ENCODE measurements around the gene SEC11A.
"Not testable (repeated sequence)": the region's sequence is repeated elsewhere in the genome, so short reads cannot be mapped to it uniquely, and the experiment has no call there.

SEC11A gene

GRCh38 chr15:84759018-84759417 is 43.1 kb upstream of the SEC11A start:
- no peak overlapping the region for H3K27ac ChIP-seq
- no peak for TF ChIP-seq ZFX (IDR thresholded peaks at IDR 0.05)
- TF ChIP-seq, protein P1, sequence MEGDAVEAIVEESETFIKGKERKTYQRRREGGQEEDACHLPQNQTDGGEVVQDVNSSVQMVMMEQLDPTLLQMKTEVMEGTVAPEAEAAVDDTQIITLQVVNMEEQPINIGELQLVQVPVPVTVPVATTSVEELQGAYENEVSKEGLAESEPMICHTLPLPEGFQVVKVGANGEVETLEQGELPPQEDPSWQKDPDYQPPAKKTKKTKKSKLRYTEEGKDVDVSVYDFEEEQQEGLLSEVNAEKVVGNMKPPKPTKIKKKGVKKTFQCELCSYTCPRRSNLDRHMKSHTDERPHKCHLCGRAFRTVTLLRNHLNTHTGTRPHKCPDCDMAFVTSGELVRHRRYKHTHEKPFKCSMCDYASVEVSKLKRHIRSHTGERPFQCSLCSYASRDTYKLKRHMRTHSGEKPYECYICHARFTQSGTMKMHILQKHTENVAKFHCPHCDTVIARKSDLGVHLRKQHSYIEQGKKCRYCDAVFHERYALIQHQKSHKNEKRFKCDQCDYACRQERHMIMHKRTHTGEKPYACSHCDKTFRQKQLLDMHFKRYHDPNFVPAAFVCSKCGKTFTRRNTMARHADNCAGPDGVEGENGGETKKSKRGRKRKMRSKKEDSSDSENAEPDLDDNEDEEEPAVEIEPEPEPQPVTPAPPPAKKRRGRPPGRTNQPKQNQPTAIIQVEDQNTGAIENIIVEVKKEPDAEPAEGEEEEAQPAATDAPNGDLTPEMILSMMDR (conservative IDR thresholded peaks at IDR 0.05) = no peak

- no peak for TF ChIP-seq ZFX (IDR thresholded peaks at IDR 0.05)
- TF ChIP-seq, protein P1 (conservative IDR thresholded peaks at IDR 0.05) = no peak
- H3K27ac ChIP-seq = no peak overlapping the region
These were observed 40.0 kb upstream of the SEC11A start for GRCh38 chr15:84755736-84756527.

DNA sequence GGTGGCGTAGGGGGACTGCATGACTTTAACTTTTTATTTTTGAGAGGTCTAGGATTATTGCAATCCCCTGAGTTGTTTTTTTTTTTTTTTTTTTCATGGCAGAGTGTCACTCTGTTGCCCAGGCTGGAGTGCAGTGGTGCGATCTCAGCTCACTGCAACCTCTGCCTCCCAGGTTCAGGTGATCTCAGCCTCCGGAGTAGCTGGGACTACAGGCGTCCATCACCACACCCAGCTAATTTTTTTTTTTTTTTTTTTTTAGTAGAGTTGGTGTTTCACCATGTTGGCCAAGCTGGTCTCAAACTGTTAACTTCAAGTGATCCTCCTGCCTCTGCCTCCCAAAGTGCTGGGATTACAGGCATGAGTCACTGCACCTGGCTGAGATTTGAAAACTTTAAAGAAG is 39.0 kb upstream of the SEC11A start:
- not testable (repeated sequence) for H3K27ac ChIP-seq

GRCh38 chr15:84752700-84753099 is 36.8 kb upstream of the SEC11A start:
- no peak for TF ChIP-seq ZFX (IDR thresholded peaks at IDR 0.05)
- TF ChIP-seq, protein P1 (conservative IDR thresholded peaks at IDR 0.05) = no peak
- H3K27ac ChIP-seq = no peak overlapping the region

DNA sequence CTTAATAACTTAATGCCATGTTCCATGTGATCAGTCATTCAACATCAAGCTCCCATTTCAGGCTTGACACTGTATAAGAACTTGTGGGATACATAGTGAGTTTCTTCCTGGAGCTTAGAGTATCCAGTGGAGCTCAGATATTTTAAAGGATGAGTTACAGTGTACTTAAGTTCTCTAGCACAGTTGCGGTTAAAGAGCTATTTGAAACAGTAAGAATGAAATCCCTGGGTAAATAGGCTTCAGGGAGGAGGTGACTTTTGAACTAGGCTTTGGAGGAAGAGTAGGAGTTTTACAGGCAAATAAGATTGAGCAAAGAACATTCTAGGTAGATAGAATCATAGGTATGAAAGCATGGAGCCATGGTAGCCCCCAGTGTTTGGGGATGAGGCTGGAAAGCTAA is 36.3 kb upstream of the SEC11A start:
- no peak for TF ChIP-seq ZFX (IDR thresholded peaks at IDR 0.05)
- TF ChIP-seq, protein P1 (conservative IDR thresholded peaks at IDR 0.05) = no peak
- H3K27ac ChIP-seq = no peak overlapping the region

DNA sequence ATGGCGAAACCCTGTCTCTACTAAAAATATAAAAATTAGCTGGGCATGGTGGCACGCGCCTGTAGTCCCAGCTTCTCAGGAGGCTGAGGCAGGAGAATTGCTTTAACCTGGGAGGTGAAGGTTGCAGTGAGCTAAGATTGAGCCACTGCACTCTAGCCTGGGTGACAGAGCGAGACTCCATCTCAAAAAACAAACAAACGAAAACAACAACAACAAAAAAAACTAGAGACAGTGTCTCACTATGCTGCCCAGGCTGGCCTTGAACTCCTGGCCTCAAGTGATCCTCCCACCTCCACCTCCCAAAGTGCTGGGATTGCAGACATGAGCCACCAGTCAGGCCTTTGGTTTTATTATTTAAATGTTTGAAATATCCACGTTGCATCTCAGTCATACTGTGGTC is 35.8 kb upstream of the SEC11A start:
- H3K27ac ChIP-seq = not testable (repeated sequence)

GRCh38 chr15:84750583-84751092 is 34.7 kb upstream of the SEC11A start:
- H3K27ac ChIP-seq = no peak overlapping the region

GRCh38 chr15:84749111-84749991 is 33.4 kb upstream of the SEC11A start:
- H3K27ac ChIP-seq = peak overlapping the region; percentile 95

More at GRCh38 chr15:84750583-84751092, 34.7 kb upstream of the SEC11A start:
- TF ChIP-seq, protein P1 (conservative IDR thresholded peaks at IDR 0.05) = no peak
- no peak for TF ChIP-seq ZFX (IDR thresholded peaks at IDR 0.05)

More at GRCh38 chr15:84749111-84749991, 33.4 kb upstream of the SEC11A start:
- no peak for TF ChIP-seq ZFX (IDR thresholded peaks at IDR 0.05)
- TF ChIP-seq, protein P1 (conservative IDR thresholded peaks at IDR 0.05) = no peak

All from C4-2B (cell line).